ENCODE measurements around the gene TOM1L2.

DNA sequence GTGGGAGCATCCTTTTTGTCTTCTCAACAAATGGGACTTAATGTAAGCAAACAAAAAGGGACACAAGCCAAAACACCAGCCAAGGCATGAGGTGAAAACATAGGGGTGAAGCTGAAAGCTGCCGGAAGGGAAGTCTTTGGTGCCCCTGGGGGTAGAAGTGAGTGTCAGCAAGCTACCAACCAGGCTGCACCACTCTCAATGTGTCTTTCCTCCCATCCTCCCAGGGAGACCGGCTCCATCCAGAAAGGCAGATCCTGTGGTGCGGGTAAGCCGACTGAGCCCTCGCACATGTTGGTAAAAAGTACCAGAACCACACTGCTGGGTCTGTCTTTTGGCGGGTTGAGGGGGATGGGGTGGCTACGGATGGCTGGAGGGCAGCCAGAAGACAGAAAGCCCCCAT, 83.4 kb downstream of the TOM1L2 start:
- TF ChIP-seq, protein P1, sequence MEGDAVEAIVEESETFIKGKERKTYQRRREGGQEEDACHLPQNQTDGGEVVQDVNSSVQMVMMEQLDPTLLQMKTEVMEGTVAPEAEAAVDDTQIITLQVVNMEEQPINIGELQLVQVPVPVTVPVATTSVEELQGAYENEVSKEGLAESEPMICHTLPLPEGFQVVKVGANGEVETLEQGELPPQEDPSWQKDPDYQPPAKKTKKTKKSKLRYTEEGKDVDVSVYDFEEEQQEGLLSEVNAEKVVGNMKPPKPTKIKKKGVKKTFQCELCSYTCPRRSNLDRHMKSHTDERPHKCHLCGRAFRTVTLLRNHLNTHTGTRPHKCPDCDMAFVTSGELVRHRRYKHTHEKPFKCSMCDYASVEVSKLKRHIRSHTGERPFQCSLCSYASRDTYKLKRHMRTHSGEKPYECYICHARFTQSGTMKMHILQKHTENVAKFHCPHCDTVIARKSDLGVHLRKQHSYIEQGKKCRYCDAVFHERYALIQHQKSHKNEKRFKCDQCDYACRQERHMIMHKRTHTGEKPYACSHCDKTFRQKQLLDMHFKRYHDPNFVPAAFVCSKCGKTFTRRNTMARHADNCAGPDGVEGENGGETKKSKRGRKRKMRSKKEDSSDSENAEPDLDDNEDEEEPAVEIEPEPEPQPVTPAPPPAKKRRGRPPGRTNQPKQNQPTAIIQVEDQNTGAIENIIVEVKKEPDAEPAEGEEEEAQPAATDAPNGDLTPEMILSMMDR (IDR thresholded peaks at IDR 0.05), result no peak
- no peak for TF ChIP-seq ZFX (IDR thresholded peaks at IDR 0.05; ENCODE audit: borderline replicate concordance)

Measured in 22Rv1 (cell line).